GM21423 (cell line): ENCODE data around the gene TMEM168.
"Not testable (repeated sequence)": the region's sequence is repeated elsewhere in the genome, so short reads cannot be mapped to it uniquely, and the experiment has no call there.

Experiments used
- ATAC-seq: cut with Tn5 transposase; IDR thresholded peaks from one replicate; pipeline ENCODE4 v1.9.1; 2021; ENCODE audit warnings: mild to moderate bottlenecking, moderate library complexity; ENCODE audit not compliant: unreplicated experiment

Gene TMEM168

GRCh38 chr7:112789817-112790585, at the start of gene TMEM168:
Gene TMEM168, minus strand, starts transcription at chr7:112790393. Its CDS starts 5,568 bp downstream, at chr7:112784825.
- peak; percentile 84 for ATAC-seq

DNA sequence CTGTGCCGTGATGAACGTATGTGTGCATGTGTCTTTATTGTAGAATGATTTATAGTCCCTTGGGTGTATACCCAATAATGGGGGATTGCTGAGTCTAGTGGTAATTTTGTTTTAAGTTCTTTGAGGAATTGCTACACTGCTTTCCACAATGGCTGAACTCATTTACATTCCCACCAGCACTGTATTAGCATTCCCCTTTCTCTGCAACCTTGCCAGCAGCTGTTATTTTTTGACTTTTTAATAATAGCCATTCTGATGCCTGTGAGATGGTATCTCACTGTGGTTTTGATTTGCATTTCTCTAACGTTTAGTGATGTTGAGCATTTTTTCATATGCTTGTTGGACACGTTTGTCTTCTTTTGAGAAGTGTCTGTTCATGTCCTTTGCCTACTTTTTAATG, 45.7 kb upstream of the TMEM168 start:
- ATAC-seq, result not testable (repeated sequence)

DNA sequence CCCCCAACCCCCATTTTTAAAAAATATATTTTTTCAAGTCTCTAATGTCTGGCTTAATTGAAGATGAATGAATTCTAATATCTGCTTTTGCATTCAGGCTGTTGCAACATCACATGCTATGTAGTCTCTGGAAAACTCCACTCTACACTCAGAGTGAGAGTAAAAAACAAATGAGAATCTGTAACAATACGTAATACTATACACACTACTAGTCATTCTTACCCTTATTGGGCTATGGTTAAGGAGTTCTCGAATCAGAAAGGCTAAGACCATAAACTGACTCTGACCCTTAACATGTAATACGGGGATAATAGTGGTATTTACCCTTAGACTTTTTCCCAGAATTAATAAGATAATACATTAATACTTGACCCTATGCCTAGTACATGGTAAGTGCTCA, 42.9 kb upstream of the TMEM168 start:
- no peak for ATAC-seq

GRCh38 chr7:112830769-112831168, 40.6 kb upstream of the TMEM168 start:
- ATAC-seq, result no peak

- no peak for ATAC-seq
These were observed 38.5 kb upstream of the TMEM168 start for GRCh38 chr7:112828696-112829095.

DNA sequence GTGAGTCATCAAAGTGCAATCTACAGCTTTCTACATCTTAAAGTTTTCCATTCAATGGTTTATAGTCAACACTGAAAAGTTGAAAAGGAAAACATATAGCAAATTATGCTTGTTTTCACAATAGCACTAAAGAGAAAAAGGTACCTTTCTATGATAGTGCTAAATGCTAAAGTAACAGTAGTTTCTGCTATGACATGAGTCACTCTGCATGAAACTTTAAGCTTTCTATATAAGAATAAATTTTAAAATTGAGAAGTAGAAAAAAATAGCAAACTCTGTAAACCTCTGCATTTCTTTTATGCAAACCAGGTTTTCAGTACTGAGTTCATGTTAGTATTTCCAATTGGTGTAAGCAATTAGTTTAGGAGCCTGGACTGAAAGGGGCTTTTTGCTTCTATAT, 31.2 kb upstream of the TMEM168 start:
- ATAC-seq, result no peak

DNA sequence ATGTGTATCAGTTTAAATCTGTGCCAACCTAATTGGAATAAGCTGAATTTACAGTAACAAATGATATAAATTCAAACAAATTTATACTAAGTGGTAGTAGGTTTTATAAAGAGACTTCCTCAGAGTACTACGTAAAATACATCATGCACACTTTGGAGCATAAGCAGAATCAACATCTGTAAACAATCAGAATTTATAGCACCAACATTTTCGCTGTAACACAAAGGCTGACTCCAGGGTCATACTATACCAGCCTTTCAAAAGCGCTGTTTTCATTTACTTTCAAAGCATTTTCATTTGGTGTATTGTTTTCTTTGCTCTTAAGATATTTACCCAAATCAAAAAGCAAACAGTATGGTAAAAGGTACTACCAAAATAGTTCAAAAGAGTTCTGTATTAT, 29.3 kb upstream of the TMEM168 start:
- no peak for ATAC-seq

DNA sequence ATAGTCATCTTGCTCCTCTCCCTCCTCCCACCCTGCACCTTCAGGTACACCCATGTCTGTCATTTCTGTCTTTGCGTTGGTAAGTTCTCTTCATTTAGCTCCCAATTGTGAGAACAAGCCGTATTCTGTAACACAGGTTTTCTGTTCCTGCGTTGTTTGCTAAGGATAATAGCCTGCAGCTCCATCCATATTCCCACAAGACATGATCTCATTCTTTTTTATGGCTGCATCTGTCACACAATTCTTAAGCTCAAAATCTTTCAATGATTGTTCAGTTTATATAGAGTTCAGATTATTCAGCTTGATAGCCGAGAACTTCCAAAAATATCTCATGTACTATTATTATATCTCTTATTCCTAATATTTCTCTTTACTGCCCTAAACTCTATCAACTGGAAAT, 16.0 kb upstream of the TMEM168 start:
- ATAC-seq, result no peak

DNA sequence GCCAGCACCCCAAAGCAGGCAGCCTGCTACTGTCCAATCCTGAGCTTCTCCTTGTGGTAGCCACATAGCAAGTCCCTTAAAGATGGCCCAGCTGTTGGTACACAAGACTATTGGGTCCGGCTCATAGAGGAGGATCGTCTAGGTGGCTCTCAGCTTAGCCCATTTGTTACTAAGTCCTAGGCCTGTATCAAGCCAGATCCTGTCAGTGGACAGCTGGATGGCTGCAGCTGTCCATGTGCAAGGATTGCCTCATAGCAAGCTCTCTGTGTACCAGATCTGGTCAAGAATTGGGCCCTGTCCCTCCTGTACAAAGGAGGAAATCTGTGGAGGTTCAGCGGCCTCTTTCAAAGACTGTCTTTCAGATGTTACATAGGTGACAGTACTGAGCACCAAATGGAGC, 12.2 kb upstream of the TMEM168 start:
- no peak for ATAC-seq

DNA sequence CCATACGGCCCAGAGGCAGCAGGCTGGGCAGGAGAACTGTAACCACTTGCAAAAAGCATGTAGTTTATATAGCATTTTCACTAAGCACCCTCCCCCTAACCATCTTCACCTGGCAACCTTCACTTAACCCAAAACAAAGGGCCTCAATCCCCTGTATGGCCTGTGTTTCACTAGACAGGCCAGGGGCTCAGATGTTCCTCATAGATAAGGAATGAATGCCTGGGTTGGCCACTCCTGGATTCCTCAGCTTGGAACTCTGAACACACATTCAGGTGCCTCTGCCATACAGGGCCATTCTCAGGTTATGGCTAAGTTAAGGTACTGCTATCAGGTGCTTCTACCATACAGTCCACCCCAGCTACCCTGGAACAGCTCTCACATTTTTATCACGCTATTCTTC, 10.3 kb upstream of the TMEM168 start:
- no peak for ATAC-seq

GRCh38 chr7:112799448-112800120, 9.4 kb upstream of the TMEM168 start:
- no peak for ATAC-seq

DNA sequence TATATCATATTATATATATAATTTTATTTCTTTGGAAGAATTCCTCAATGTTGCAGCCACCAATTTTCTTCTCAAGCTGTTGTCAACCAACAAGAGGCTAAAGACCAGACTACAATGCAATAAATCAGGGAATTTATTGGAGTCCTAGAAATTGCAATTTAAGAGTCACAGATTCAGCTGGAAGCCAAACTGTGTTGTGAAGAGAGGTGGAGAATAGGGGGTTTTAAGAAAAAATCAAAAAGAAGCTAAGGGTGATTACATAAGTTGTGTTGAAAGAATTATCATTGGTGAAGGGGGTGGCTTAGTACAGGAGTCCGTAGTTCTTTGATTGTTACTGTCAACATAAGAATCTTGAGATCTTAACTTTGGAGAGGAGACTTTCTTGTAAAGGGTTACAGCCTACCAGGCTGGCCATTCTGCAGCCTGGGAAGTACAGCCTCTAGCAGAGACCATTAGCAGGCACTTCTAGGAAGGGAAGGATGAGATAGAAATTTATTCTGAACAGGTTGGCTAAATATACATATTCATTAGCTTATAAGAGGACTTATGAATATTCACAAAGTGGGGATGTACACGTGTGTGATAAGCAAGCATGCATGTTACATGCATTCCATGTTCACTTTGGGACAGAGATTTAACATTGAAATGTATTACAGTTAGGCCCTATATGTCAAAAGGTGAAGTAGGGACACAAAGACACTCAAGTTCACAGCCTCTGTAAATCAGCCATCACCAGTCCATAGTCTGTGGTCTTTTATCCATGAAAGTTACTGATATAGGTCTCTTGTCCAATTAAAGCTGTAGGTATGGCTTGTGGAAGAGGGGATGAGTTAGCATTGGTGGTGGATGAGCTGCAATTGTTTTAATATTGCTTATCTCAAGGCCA, 8.3 kb upstream of the TMEM168 start:
- ATAC-seq, result no peak

GRCh38 chr7:112796552-112796951, 6.4 kb upstream of the TMEM168 start:
- ATAC-seq, result not testable (repeated sequence)

- no peak for ATAC-seq
These were observed 2.2 kb upstream of the TMEM168 start for GRCh38 chr7:112792441-112792840.

- no peak for ATAC-seq
These were observed 1.4 kb upstream of the TMEM168 start for GRCh38 chr7:112791465-112792168.

GRCh38 chr7:112790586-112791003, 402 bp upstream of the TMEM168 start:
- peak; percentile 60 for ATAC-seq

DNA sequence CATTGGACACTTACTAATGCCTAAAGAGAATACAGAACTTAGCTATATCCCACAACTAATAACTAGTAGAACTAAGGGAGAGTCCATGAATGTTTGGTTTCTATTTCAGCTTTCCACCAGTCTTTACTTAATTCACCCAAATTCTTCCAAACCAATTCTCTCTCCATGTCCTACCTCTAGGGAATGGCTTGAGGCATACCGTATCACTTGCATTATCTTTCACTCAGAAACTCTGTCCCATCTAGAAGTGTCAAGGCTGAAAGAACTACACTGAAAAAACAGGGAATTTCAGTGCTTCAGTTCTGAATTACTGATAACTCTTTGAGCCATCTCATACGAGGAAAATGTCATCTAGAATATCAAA, 758 bp downstream of the TMEM168 start:
- ATAC-seq, result no peak

DNA sequence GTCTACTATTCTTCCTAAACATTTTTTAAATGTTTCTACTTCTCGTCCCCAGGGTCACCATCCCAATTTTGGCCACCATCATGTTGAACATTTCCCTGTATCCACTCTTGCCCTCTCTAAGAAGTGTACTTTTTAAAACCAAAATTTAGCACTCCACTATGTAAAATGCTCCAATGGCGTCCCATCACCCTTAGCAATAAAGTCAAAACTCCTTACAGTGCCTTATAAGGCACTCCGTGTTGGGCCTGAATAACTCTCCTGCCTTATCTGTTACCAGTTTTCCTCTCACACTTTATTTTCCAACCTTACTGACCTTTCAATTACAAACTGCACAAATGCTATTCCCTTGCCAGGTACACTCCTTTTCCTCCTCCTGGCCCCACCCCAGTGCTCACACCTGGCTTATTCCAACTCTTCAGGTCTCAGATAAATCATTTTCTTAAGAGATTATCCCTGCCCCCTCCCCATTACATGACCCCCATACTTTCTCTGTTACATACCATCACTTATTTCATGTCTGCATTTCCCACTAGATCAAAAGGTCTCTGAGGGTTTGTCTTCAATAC, 1.3 kb downstream of the TMEM168 start:
- no peak for ATAC-seq

DNA sequence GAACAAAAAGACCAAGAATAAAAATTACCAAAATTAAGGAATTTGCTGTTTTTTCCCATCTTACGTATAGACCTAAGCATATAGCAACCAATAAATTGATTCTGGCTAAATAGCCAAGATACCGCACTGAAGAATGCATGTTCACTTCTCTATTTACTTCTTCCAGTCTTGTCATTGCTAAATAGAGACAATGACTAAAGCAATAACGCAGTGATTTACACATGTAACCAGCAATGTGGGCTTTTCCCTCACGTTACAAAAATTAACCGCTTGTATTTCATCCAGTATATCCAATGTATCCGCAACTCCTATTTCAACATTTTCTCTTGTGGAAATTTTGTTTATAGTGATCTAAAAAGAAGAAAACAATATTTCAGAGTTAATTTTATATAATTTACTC, 5.6 kb downstream of the TMEM168 start:
- ATAC-seq, result no peak

DNA sequence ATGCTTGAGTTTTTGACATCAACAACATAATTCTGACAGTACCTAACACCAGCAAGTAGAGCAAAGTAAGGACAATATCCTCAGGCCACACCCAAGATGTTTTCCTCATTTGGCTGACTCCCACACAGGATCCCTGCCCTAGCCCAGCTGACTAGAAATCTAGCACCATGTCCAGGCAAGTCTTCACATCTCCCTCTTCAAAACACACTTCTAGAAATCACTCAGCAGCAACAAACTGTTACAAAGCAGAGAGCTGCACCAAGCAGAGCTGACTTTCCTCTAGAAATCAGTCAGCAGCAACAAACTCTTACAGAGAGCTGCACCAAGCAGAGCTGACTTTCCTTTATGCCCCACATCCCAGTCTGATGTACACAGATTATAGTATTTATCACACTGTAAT, 7.7 kb downstream of the TMEM168 start:
- peak; percentile 83 for ATAC-seq

GRCh38 chr7:112781558-112781957, 8.6 kb downstream of the TMEM168 start:
- ATAC-seq, result no peak
